OCI-LY1 (cell line): ENCODE measurements around the gene ATP6V0A1.

Experiments
- H2AFZ ChIP-seq: fragments of 200-600 bp; sonication (generic), shearing (Covaris generic); 2 replicates; pipeline ENCODE4 v1.6.0; 2014; ENCODE audit warnings: antibody characterized with exemption, mild to moderate bottlenecking, low read length
- H3F3A ChIP-seq: fragments of 200-600 bp; sonication (generic), shearing (Covaris generic); 2 replicates; pipeline ENCODE4 v1.6.0; 2014; ENCODE audit warnings: mild to moderate bottlenecking, antibody characterized with exemption, low read length, moderate library complexity; ENCODE audit not compliant: insufficient read depth
- H3K27ac ChIP-seq: fragments of 200-600 bp; sonication (generic); 2 replicates; pipeline ENCODE4 v1.5.1; 2014; ENCODE audit warnings: low read length, mixed run types, mild to moderate bottlenecking, low read depth; ENCODE audit not compliant: poor library complexity, severe bottlenecking
- H3K27me3 ChIP-seq: fragments of 200-600 bp; sonication (generic); 2 replicates; pipeline ENCODE4 v1.6.0; 2014; ENCODE audit warnings: antibody characterized with exemption, mild to moderate bottlenecking, low read length, moderate library complexity; ENCODE audit not compliant: insufficient read depth
- H3K36me3 ChIP-seq: fragments of 200-600 bp; sonication (generic); 2 replicates; pipeline ENCODE4 v1.6.1; 2014; ENCODE audit warnings: mild to moderate bottlenecking, antibody characterized with exemption, low read length, moderate library complexity, mixed read lengths; ENCODE audit not compliant: insufficient read depth
- H3K4me1 ChIP-seq: fragments of 200-600 bp; sonication (generic); 2 replicates; pipeline ENCODE4 v1.5.1; 2014; ENCODE audit warnings: mild to moderate bottlenecking, low read length, moderate library complexity; ENCODE audit not compliant: insufficient read depth, severe bottlenecking
- H3K4me2 ChIP-seq: fragments of 200-600 bp; sonication (generic), shearing (Covaris generic); 2 replicates; pipeline ENCODE4 v1.6.1; 2014; ENCODE audit warnings: low read length
- H3K4me3 ChIP-seq: fragments of 200-600 bp; sonication (generic); 2 replicates; pipeline ENCODE4 v1.5.1; 2014; ENCODE audit warnings: low read length, low read depth, mild to moderate bottlenecking, mixed read lengths; ENCODE audit not compliant: poor library complexity, severe bottlenecking
- H3K79me2 ChIP-seq: fragments of 200-600 bp; shearing (Covaris generic); 2 replicates; pipeline ENCODE4 v1.6.1; 2016; ENCODE audit warnings: mixed run types, low read length, mixed read lengths; ENCODE audit not compliant: insufficient read depth
- H3K9ac ChIP-seq: fragments of 200-600 bp; sonication (generic), shearing (Covaris generic); 2 replicates; pipeline ENCODE4 v1.6.1; 2014; ENCODE audit warnings: mild to moderate bottlenecking, low read length, mixed read lengths
- H3K9me2 ChIP-seq: fragments of 200-600 bp; sonication (generic), shearing (Covaris generic); 2 replicates; pipeline ENCODE4 v1.6.1; 2014; ENCODE audit warnings: low read depth, mild to moderate bottlenecking, low read length, mixed read lengths
- H3K9me3 ChIP-seq: fragments of 200-600 bp; shearing (Covaris generic); 2 replicates; pipeline ENCODE4 v1.6.1; 2014; ENCODE audit warnings: low read length, mixed read lengths
- H4K20me1 ChIP-seq: fragments of 200-600 bp; sonication (generic), shearing (Covaris generic); 2 replicates; pipeline ENCODE4 v1.6.0; 2016; ENCODE audit warnings: mild to moderate bottlenecking, low read length; ENCODE audit not compliant: insufficient read depth
- EZH2 ChIP-seq: fragments of 200-600 bp; sonication (generic), shearing (Covaris generic); IDR thresholded peaks from 2 replicates; pipeline ENCODE4 v1.8.0; 2017; ENCODE audit warnings: borderline replicate concordance, mixed run types, mild to moderate bottlenecking, antibody characterized with exemption, low read length, moderate library complexity, mixed read lengths
- TF ChIP-seq, protein P1 (sequence below): fragments of 200-600 bp; sonication (generic), shearing (Covaris generic); IDR thresholded peaks from 2 replicates; pipeline ENCODE4 v1.5.1; 2017; ENCODE audit warnings: mild to moderate bottlenecking, antibody characterized with exemption, low read length, moderate library complexity, mixed read lengths

ATP6V0A1 gene

DNA sequence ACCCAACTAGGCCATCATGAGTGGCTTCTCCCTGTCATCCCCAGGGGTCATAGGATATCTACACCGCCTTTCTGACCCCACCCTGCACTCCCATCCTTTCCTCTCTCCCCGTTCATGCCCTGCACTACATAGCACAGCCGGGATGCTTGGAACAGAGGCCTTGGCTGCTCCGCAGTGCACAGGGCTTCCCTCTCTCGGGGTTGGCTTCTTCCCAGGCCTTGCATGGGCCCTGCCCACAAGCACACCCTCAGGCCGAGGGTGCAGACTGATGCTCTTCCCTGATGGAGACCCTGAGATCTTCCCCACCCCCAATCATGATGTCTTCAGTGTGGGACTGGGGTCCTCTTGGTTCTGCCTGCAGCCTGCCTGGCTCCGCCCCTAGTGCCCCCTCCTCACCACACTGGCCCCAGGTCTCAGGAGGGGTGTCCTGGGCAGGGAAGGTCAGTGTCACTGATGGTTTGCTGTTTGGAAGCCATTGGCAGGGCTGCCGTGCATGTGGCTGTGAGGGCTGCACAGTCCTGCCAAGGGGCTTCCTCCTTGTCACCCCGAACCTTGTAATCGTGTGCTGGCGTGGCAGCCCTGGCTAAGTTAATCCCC lies 63.1 kb downstream of the ATP6V0A1 start:
- no peak overlapping the region for H3K4me2 ChIP-seq
- no peak for TF ChIP-seq EZH2
- TF ChIP-seq, protein P1, sequence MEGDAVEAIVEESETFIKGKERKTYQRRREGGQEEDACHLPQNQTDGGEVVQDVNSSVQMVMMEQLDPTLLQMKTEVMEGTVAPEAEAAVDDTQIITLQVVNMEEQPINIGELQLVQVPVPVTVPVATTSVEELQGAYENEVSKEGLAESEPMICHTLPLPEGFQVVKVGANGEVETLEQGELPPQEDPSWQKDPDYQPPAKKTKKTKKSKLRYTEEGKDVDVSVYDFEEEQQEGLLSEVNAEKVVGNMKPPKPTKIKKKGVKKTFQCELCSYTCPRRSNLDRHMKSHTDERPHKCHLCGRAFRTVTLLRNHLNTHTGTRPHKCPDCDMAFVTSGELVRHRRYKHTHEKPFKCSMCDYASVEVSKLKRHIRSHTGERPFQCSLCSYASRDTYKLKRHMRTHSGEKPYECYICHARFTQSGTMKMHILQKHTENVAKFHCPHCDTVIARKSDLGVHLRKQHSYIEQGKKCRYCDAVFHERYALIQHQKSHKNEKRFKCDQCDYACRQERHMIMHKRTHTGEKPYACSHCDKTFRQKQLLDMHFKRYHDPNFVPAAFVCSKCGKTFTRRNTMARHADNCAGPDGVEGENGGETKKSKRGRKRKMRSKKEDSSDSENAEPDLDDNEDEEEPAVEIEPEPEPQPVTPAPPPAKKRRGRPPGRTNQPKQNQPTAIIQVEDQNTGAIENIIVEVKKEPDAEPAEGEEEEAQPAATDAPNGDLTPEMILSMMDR = no peak
- no peaks in the 10 kb centered on the region for H4K20me1 ChIP-seq
- H3K27ac ChIP-seq = no peak overlapping the region
- H3F3A ChIP-seq = no peaks in the 10 kb centered on the region
- H3K79me2 ChIP-seq = no peaks in the 10 kb centered on the region
- H3K4me1 ChIP-seq = no peaks in the 10 kb centered on the region
- H3K9me3 ChIP-seq = no peaks in the 10 kb centered on the region
- H3K36me3 ChIP-seq = peaks cover 10% of the 10 kb centered on the region; the same call in 1 of the 2 replicates
- no peak overlapping the region for H2AFZ ChIP-seq
- H3K9ac ChIP-seq = no peak overlapping the region
- H3K27me3 ChIP-seq = no peaks in the 10 kb centered on the region
- no peaks in the 10 kb centered on the region for H3K9me2 ChIP-seq
- H3K4me3 ChIP-seq = no peak overlapping the region

DNA sequence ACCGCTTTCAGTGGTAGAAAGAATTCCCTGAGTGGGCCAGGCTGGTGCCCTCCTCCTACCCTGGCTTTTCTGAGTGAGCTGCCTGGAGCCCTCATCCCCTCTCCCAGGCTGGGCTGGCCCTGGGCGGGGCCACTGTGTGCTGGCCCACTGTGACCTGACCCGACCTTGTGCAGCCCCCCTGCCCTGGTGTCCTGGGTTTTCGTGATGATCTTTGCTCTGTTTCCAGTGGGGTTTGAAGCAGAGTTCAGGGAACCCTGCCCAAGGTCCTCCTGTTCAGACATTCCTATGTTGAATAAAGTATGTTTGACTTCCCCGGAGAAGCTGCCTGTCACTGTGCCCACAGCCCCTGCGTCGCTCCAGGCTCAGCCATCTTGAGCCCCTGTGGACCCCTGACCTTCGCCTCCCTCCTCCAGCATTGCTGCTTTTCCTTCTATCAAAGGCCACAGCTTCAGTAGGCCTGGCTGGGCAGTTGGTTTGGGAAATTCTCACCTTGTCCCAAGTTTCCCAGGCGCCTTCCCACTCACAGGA lies 63.6 kb downstream of the ATP6V0A1 start:
- Histone ChIP-seq H3K9me3 (no peaks in the 10 kb centered on the region), H3K36me3 (peaks cover 10% of the 10 kb centered on the region; the same call in 1 of the 2 replicates), H3K9me2 (no peaks in the 10 kb centered on the region), H2AFZ (no peak overlapping the region), H4K20me1 (no peaks in the 10 kb centered on the region), H3K27ac (no peak overlapping the region), H3K79me2 (no peaks in the 10 kb centered on the region), H3K27me3 (no peaks in the 10 kb centered on the region), H3K9ac (no peak overlapping the region), H3K4me2 (no peak overlapping the region), H3K4me3 (no peak overlapping the region), H3K4me1 (no peaks in the 10 kb centered on the region), H3F3A (no peaks in the 10 kb centered on the region)
- TF ChIP-seq, protein P1 = no peak
- no peak for TF ChIP-seq EZH2

DNA sequence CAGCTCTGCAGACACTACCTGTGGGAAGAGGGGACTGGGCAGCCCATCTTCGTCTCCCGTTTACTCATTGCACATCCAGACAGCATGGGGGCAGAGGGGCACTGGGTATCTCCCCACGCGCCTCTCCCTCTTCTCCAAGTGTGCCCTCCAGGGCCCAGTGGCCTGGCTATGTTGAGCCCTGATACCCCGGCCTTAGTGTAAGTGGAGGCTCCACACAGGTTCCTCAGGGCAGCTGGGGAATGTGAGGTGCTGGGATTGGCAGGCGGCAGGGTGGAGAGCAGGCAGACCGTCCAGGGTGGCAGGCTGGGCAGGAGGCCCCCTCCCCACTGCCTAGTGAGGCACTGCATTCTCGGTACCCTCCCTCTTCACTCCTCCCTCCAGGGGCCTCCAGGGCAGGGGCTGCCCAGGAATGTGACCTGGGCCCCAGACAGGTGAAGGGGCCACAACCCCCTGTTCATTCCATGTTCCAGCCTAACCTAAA lies 64.2 kb downstream of the ATP6V0A1 start:
- H3K27ac ChIP-seq = no peak overlapping the region
- H3K79me2 ChIP-seq = no peaks in the 10 kb centered on the region
- H3K4me3 ChIP-seq = no peak overlapping the region
- H3K9ac ChIP-seq = no peak overlapping the region
- H3F3A ChIP-seq = no peaks in the 10 kb centered on the region
- no peaks in the 10 kb centered on the region for H3K27me3 ChIP-seq
- H4K20me1 ChIP-seq = no peaks in the 10 kb centered on the region
- no peak overlapping the region for H2AFZ ChIP-seq
- H3K36me3 ChIP-seq = peaks cover 10% of the 10 kb centered on the region; the same call in 1 of the 2 replicates
- no peaks in the 10 kb centered on the region for H3K9me3 ChIP-seq
- H3K4me1 ChIP-seq = no peaks in the 10 kb centered on the region
- TF ChIP-seq, protein P1 = no peak
- no peak for TF ChIP-seq EZH2
- no peaks in the 10 kb centered on the region for H3K9me2 ChIP-seq
- H3K4me2 ChIP-seq = no peak overlapping the region
